HUES6 (cell line): Measurements from ENCODE around the gene ARHGAP26.
A peak's percentile ranks its signal among the peaks of the same experiment; 100 is the strongest.

Source experiments
- H3K27ac ChIP-seq: 2 replicates; pipeline ENCODE4 v1.7.0; 2013; ENCODE audit warnings: low read depth, mild to moderate bottlenecking, low read length, inconsistent platforms
- H3K27me3 ChIP-seq: 2 replicates; pipeline ENCODE4 v1.6.1; 2013; ENCODE audit warnings: low read length; ENCODE audit not compliant: control insufficient read depth, insufficient read depth
- H3K36me3 ChIP-seq: 2 replicates; pipeline ENCODE4 v1.6.1; 2013; ENCODE audit warnings: low read length; ENCODE audit not compliant: control insufficient read depth, insufficient read depth
- H3K4me1 ChIP-seq: 2 replicates; pipeline ENCODE4 v1.6.1; 2013; ENCODE audit warnings: low read length; ENCODE audit not compliant: control insufficient read depth, insufficient read depth
- H3K4me3 ChIP-seq: 2 replicates; pipeline ENCODE4 v1.5.1; 2013; ENCODE audit warnings: low read depth, low read length
- H3K9ac ChIP-seq: one replicate; pipeline ENCODE4 v1.6.1; 2013; ENCODE audit warnings: mild to moderate bottlenecking, low read length
- H3K9me3 ChIP-seq: 2 replicates; pipeline ENCODE4 v1.6.1; 2013; ENCODE audit warnings: low read depth, low read length; ENCODE audit not compliant: control insufficient read depth, insufficient read depth

Gene ARHGAP26

GRCh38 chr5:142754031-142754430 is 16.1 kb upstream of the ARHGAP26 start:
- Histone ChIP-seq H3K9me3 (no peaks in the 10 kb centered on the region), H3K4me3 (no peak overlapping the region), H3K27me3 (no peaks in the 10 kb centered on the region), H3K4me1 (peaks cover 6% of the 10 kb centered on the region; the same call in 1 of the 2 replicates), H3K9ac (no peak overlapping the region), H3K36me3 (no peaks in the 10 kb centered on the region), H3K27ac (no peak overlapping the region)

GRCh38 chr5:142756576-142756975 is 13.6 kb upstream of the ARHGAP26 start:
- Histone ChIP-seq H3K27me3 (no peaks in the 10 kb centered on the region), H3K9ac (no peak overlapping the region), H3K4me3 (no peak overlapping the region), H3K27ac (no peak overlapping the region), H3K36me3 (no peaks in the 10 kb centered on the region), H3K4me1 (no peaks in the 10 kb centered on the region), H3K9me3 (no peaks in the 10 kb centered on the region)

GRCh38 chr5:142757564-142757963 is 12.6 kb upstream of the ARHGAP26 start:
- Histone ChIP-seq H3K27ac (no peak overlapping the region), H3K36me3 (no peaks in the 10 kb centered on the region), H3K9ac (no peak overlapping the region), H3K27me3 (no peaks in the 10 kb centered on the region), H3K4me3 (no peak overlapping the region), H3K9me3 (no peaks in the 10 kb centered on the region), H3K4me1 (no peaks in the 10 kb centered on the region)

GRCh38 chr5:142758062-142758795 is 11.9 kb upstream of the ARHGAP26 start:
- Histone ChIP-seq H3K27me3 (no peaks in the 10 kb centered on the region), H3K9ac (no peak overlapping the region), H3K4me1 (no peaks in the 10 kb centered on the region), H3K9me3 (no peaks in the 10 kb centered on the region), H3K27ac (no peak overlapping the region), H3K4me3 (no peak overlapping the region), H3K36me3 (no peaks in the 10 kb centered on the region)

GRCh38 chr5:142758796-142759145 is 11.4 kb upstream of the ARHGAP26 start:
- H3K4me1 ChIP-seq, result no peaks in the 10 kb centered on the region
- H3K27ac ChIP-seq, result no peak overlapping the region
- no peaks in the 10 kb centered on the region for H3K36me3 ChIP-seq

GRCh38 chr5:142763701-142764100 is 6.5 kb upstream of the ARHGAP26 start:
- H3K9me3 ChIP-seq, result no peaks in the 10 kb centered on the region
- H3K27ac ChIP-seq, result no peak overlapping the region
- no peaks in the 10 kb centered on the region for H3K27me3 ChIP-seq
- H3K9ac ChIP-seq, result no peak overlapping the region
- no peak overlapping the region for H3K4me3 ChIP-seq
- H3K4me1 ChIP-seq, result peaks cover 4% of the 10 kb centered on the region; the same call in 1 of the 2 replicates
- H3K36me3 ChIP-seq, result no peaks in the 10 kb centered on the region

More at GRCh38 chr5:142758796-142759145, 11.4 kb upstream of the ARHGAP26 start:
- H3K27me3 ChIP-seq, result no peaks in the 10 kb centered on the region
- no peaks in the 10 kb centered on the region for H3K9me3 ChIP-seq
- H3K4me3 ChIP-seq, result no peak overlapping the region
- no peak overlapping the region for H3K9ac ChIP-seq

- Histone ChIP-seq H3K9ac (no peak overlapping the region), H3K27ac (no peak overlapping the region), H3K27me3 (peaks cover 18% of the 10 kb centered on the region), H3K4me3 (no peak overlapping the region), H3K36me3 (no peaks in the 10 kb centered on the region), H3K9me3 (no peaks in the 10 kb centered on the region), H3K4me1 (peaks cover 18% of the 10 kb centered on the region; the same call in 1 of the 2 replicates)
Measured at GRCh38 chr5:142767178-142767577, 3.0 kb upstream of the ARHGAP26 start.

GRCh38 chr5:142767911-142768310 is 2.3 kb upstream of the ARHGAP26 start:
- H3K4me3 ChIP-seq, result no peak overlapping the region
- no peak overlapping the region for H3K9ac ChIP-seq
- H3K4me1 ChIP-seq, result peaks cover 23% of the 10 kb centered on the region; the same call in 1 of the 2 replicates
- peaks cover 23% of the 10 kb centered on the region for H3K27me3 ChIP-seq
- H3K9me3 ChIP-seq, result no peaks in the 10 kb centered on the region
- H3K27ac ChIP-seq, result no peak overlapping the region
- H3K36me3 ChIP-seq, result no peaks in the 10 kb centered on the region

GRCh38 chr5:142769251-142769792 is 855 bp upstream of the ARHGAP26 start:
- Histone ChIP-seq H3K27ac (no peak overlapping the region), H3K9ac (no peak overlapping the region), H3K36me3 (no peaks in the 10 kb centered on the region), H3K4me3 (peak overlapping the region; percentile 98), H3K4me1 (peaks cover 23% of the 10 kb centered on the region; the same call in 1 of the 2 replicates), H3K9me3 (no peaks in the 10 kb centered on the region), H3K27me3 (peaks cover 23% of the 10 kb centered on the region)

- H3K4me1 ChIP-seq, result peaks cover 23% of the 10 kb centered on the region; the same call in 1 of the 2 replicates
Measured at GRCh38 chr5:142770650-142771609, 753 bp downstream of the ARHGAP26 start.

More at GRCh38 chr5:142770650-142771609, 753 bp downstream of the ARHGAP26 start:
- Histone ChIP-seq H3K9ac (peak overlapping the region; percentile 78), H3K27me3 (peaks cover 23% of the 10 kb centered on the region), H3K36me3 (no peaks in the 10 kb centered on the region), H3K9me3 (no peaks in the 10 kb centered on the region), H3K4me3 (peak overlapping the region; percentile 98), H3K27ac (no peak overlapping the region)
